DND-41 (cell line): ENCODE results near the gene AUTS2.

ENCODE experiments used
- EZH2 ChIP-seq: IDR thresholded peaks from 3 replicates; pipeline ENCODE4 v1.6.1; 2012; ENCODE audit warnings: borderline replicate concordance, low read depth, mild to moderate bottlenecking, moderate library complexity, low read length, inconsistent platforms; ENCODE audit not compliant: severe bottlenecking
- TF ChIP-seq, protein P1 (sequence below): IDR thresholded peaks from 2 replicates; pipeline ENCODE4 v1.5.1; 2012; ENCODE audit warnings: borderline replicate concordance, low read length, moderate library complexity, mild to moderate bottlenecking; ENCODE audit not compliant: poor library complexity, severe bottlenecking; ENCODE audit errors: extremely low read depth

DNA sequence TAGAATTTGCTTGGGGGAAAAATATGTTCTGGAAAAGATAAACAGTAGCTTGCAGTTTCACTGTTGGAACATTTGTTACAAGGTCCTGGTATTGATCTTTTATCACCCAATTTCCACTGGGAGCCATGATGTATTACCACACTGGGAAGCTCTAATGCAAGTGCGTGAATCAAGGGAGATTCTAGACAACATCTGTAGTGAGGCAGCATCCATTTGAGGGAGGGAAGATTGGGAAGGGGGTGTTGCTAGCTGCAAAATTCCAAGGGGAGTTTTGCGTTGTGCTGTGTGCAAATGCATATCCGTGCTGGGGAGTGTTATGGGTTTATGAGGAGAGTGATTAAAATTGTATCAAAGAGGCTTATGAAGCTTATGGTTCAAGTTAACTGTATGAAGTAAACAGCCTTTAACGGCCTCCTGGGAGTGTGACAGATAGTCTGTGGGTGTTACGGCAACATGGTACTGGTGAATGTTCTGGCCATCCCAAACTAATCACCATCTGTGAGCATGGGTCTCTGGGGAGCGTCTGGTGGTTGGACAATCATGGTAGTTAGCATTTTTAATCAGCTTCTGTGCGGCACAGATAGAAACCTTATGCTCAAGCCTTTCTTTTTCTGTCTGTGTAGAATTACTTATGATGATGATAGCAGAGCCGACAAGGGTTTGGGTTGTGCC, 931.8 kb downstream of the AUTS2 start:
- TF ChIP-seq, protein P1, sequence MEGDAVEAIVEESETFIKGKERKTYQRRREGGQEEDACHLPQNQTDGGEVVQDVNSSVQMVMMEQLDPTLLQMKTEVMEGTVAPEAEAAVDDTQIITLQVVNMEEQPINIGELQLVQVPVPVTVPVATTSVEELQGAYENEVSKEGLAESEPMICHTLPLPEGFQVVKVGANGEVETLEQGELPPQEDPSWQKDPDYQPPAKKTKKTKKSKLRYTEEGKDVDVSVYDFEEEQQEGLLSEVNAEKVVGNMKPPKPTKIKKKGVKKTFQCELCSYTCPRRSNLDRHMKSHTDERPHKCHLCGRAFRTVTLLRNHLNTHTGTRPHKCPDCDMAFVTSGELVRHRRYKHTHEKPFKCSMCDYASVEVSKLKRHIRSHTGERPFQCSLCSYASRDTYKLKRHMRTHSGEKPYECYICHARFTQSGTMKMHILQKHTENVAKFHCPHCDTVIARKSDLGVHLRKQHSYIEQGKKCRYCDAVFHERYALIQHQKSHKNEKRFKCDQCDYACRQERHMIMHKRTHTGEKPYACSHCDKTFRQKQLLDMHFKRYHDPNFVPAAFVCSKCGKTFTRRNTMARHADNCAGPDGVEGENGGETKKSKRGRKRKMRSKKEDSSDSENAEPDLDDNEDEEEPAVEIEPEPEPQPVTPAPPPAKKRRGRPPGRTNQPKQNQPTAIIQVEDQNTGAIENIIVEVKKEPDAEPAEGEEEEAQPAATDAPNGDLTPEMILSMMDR: no peak
- TF ChIP-seq EZH2: no peak
